Measurements from ENCODE around the gene RIC1. TPM values are rescaled to one million over a fixed set of nuclear protein-coding genes. Genes with fewer than 3 reads are reported as not detected.

RIC1 gene
- total RNA-seq, 1 experiment from 2014 or later = 13.8 TPM

GRCh38 chr9:5749306-5749705 is 120.4 kb downstream of the RIC1 start:
- no peaks in the 10 kb centered on the region for H4K20me1 ChIP-seq (ENCODE audit: insufficient read depth)
- DNase-seq = no peak
- H3K9me2 ChIP-seq (ENCODE audit: insufficient read depth) = no peaks in the 10 kb centered on the region
- intact Hi-C loops (cut with micrococcal nuclease; ENCODE audit: unreplicated experiment) = no loop called here
- H3K4me1 ChIP-seq (replicated peaks; ENCODE audit: insufficient read depth) = no peaks in the 10 kb centered on the region
- no peak overlapping the region for H3K4me2 ChIP-seq
- H3K79me2 ChIP-seq (ENCODE audit: low read depth) = no peaks in the 10 kb centered on the region
- no peak overlapping the region for H3K27ac ChIP-seq
- H3K9me3 ChIP-seq (ENCODE audit: insufficient read depth, low read depth) = no peaks in the 10 kb centered on the region
- ChIA-PET POLR2A (ENCODE audit: unreplicated experiment) (interaction anchor here (0.7 kb wide), 1 partner anchor 10 kb away, joined by 43 read pairs; no protein-coding TSS in a partner anchor), CTCF (interaction anchor here (0.5 kb wide), 1 partner anchor 50 kb away, joined by 3 read pairs; no protein-coding TSS in a partner anchor)
- no peak overlapping the region for H3K4me3 ChIP-seq
- no peaks in the 10 kb centered on the region; the same call in 1 of the 2 replicates for H3K36me3 ChIP-seq (ENCODE audit: low read depth)
- no peak overlapping the region for H2AFZ ChIP-seq
- no peaks in the 10 kb centered on the region for H3F3A ChIP-seq (ENCODE audit: insufficient read depth, low read depth)
- H3K27me3 ChIP-seq (ENCODE audit: insufficient read depth, low read depth) = no peaks in the 10 kb centered on the region
- BruUV-seq (replicated peaks) = no TSS peak
- TF ChIP-seq, protein P1, sequence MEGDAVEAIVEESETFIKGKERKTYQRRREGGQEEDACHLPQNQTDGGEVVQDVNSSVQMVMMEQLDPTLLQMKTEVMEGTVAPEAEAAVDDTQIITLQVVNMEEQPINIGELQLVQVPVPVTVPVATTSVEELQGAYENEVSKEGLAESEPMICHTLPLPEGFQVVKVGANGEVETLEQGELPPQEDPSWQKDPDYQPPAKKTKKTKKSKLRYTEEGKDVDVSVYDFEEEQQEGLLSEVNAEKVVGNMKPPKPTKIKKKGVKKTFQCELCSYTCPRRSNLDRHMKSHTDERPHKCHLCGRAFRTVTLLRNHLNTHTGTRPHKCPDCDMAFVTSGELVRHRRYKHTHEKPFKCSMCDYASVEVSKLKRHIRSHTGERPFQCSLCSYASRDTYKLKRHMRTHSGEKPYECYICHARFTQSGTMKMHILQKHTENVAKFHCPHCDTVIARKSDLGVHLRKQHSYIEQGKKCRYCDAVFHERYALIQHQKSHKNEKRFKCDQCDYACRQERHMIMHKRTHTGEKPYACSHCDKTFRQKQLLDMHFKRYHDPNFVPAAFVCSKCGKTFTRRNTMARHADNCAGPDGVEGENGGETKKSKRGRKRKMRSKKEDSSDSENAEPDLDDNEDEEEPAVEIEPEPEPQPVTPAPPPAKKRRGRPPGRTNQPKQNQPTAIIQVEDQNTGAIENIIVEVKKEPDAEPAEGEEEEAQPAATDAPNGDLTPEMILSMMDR (conservative IDR thresholded peaks at IDR 0.05) = no peak
- TF ChIP-seq EZH2 (IDR thresholded peaks at IDR 0.05; ENCODE audit: low read depth) = no peak

- ChIA-PET POLR2A (ENCODE audit: unreplicated experiment) (no interaction called here), CTCF (no interaction called here)
- Histone ChIP-seq H3K36me3 (ENCODE audit: low read depth) (no peaks in the 10 kb centered on the region; the same call in 1 of the 2 replicates), H3K4me1 (replicated peaks; ENCODE audit: insufficient read depth) (no peaks in the 10 kb centered on the region), H3K9me2 (ENCODE audit: insufficient read depth) (no peaks in the 10 kb centered on the region), H4K20me1 (ENCODE audit: insufficient read depth) (no peaks in the 10 kb centered on the region), H3K9me3 (ENCODE audit: insufficient read depth, low read depth) (no peaks in the 10 kb centered on the region), H3K79me2 (ENCODE audit: low read depth) (no peaks in the 10 kb centered on the region), H3K4me2 (no peak overlapping the region), H2AFZ (no peak overlapping the region), H3K27me3 (ENCODE audit: insufficient read depth, low read depth) (no peaks in the 10 kb centered on the region), H3K4me3 (no peak overlapping the region), H3K27ac (no peak overlapping the region), H3F3A (ENCODE audit: insufficient read depth, low read depth) (no peaks in the 10 kb centered on the region)
- intact Hi-C loops (cut with micrococcal nuclease; ENCODE audit: unreplicated experiment) = no loop called here
- no peak for DNase-seq
- TF ChIP-seq, protein P1 (conservative IDR thresholded peaks at IDR 0.05) = no peak
- TF ChIP-seq EZH2 (IDR thresholded peaks at IDR 0.05; ENCODE audit: low read depth) = no peak
- no TSS peak for BruUV-seq (replicated peaks)
Observed at GRCh38 chr9:5750569-5750968, 121.7 kb downstream of the RIC1 start.

- no peaks in the 10 kb centered on the region for H3K36me3 ChIP-seq (ENCODE audit: low read depth)
- BruUV-seq (replicated peaks) = no TSS peak
- H3K4me3 ChIP-seq = no peak overlapping the region
- ChIA-PET POLR2A (ENCODE audit: unreplicated experiment) (no interaction called here), CTCF (no interaction called here)
- intact Hi-C loops (cut with micrococcal nuclease; ENCODE audit: unreplicated experiment) = no loop called here
- no peaks in the 10 kb centered on the region for H3K27me3 ChIP-seq (ENCODE audit: insufficient read depth, low read depth)
- no peaks in the 10 kb centered on the region for H3K9me3 ChIP-seq (ENCODE audit: insufficient read depth, low read depth)
- H3K4me2 ChIP-seq = no peak overlapping the region
- TF ChIP-seq EZH2 (IDR thresholded peaks at IDR 0.05; ENCODE audit: low read depth) = no peak
- TF ChIP-seq, protein P1 (conservative IDR thresholded peaks at IDR 0.05) = no peak
- H3K79me2 ChIP-seq (ENCODE audit: low read depth) = no peaks in the 10 kb centered on the region
- H3F3A ChIP-seq (ENCODE audit: insufficient read depth, low read depth) = no peaks in the 10 kb centered on the region
- H3K4me1 ChIP-seq (replicated peaks; ENCODE audit: insufficient read depth) = no peaks in the 10 kb centered on the region
- no peaks in the 10 kb centered on the region for H4K20me1 ChIP-seq (ENCODE audit: insufficient read depth)
- H3K9me2 ChIP-seq (ENCODE audit: insufficient read depth) = no peaks in the 10 kb centered on the region
- DNase-seq = no peak
- no peak overlapping the region for H3K27ac ChIP-seq
- no peak overlapping the region for H2AFZ ChIP-seq
Observed at GRCh38 chr9:5756633-5757032, 127.7 kb downstream of the RIC1 start.
